ENCODE data around the gene SPACA9. TPM values are rescaled to one million over a fixed set of nuclear protein-coding genes. Genes with fewer than 3 reads are reported as not detected.

The SPACA9 gene
- total RNA-seq, 4 donors from 2014 or later = 3.0 to 4.2 (median 3.3) TPM

DNA sequence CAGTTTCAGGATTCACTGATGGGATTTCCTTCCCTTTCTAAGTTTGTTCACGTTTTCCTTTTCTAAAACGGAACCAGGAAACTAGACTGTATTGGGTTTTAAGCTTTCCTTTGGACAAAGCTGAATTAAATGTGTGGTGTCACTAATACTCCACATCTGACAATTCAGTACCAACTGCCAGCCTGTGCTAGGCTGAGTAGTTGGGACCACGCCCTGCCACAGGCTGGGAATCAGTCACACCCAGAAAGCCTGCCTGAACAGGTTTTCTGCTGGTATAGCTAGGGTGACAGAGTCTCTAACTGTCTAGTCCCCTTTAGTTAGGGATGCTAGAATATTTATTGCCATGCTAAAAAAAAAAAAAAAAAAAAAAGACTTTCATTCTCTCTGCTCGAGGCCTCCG, 15.6 kb downstream of the SPACA9 start:
- no peak for TF ChIP-seq CTCF (IDR thresholded peaks at IDR 0.05; ENCODE audit: low read depth)

DNA sequence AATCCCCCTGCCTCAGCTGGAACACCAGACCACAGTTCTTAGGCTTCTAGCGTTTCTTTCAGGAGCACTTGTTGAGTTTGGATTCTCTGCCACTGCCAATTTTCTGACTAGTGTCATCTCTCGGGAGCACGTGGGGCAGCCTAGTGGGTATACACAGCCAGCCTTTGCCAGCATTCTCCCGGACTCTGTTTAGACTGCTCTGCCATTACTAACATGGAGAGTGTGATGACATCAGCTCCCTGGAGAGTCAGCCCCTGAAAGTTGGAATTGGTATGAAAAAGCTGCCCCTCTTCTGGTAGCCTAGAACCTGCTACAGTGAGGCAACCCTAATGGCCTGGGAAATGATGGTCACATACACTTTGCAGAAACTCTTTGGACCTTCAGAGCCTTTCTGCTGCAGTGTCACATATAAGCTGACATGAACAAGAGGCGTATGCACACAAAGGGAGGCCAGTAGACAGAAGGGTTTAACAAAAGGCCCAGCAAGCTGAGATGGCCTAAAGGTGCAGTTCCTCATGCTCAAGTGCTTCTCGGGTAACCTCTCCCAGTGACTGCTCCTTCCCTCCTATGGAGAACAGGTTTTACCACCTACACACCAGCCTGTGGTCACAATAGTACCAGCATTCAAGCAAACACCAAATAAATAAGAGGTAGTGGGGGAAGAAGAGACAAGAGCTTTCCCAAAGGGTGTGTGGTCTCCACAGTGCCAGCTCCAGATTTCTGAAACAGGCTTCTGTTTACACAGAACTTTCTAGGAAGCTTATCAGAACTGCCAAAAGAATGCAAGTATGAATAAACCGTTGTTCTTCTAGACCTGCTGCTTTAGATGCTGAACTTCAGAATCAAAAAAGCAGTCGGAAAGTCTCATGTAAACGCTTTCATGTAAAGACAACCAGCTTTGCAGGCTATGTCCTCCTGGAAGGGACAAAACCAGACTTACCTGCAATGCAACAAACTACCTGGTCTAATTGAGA, 16.5 kb downstream of the SPACA9 start:
- TF ChIP-seq CTCF (IDR thresholded peaks at IDR 0.05; ENCODE audit: low read depth) = no peak

DNA sequence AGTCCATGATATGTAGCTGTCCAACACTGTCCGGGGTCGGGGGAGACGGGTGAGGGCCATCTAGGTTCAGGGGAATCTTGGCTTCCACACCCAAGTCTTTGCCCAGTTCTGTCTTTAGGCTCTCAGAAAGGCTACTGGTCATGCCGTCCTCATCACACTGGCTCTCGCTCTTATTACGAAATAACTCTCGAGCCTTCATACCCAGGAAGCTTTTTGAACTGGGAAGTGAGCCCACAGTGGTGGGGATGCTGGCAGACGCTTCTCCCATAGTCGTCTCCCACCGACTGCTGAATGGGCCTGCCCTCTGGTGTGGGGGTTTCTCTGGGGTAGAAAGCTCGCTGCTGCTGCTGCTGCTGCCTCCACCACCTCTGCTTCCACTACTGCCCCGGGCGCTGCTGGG, 17.6 kb downstream of the SPACA9 start:
- no peak for TF ChIP-seq CTCF (IDR thresholded peaks at IDR 0.05; ENCODE audit: low read depth)

DNA sequence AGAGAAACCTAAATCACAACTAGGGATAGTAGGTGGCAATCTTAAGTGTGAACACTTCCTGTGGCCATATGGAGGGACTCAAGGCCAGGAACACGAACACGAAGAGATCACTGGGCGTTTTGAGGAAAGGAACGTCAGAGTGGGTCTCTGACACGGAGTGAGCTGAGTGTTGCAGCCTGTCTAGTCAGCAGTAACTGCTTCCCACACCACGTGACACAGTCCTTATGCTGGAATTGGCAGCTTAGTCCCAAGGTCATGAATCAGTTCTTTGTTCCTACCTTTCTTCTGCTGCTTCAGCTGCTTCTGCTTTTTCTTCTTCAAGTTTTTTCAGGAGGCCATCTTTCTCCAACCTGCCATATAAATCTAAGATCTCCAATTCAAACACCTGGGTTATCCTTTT, 18.2 kb downstream of the SPACA9 start:
- TF ChIP-seq CTCF (IDR thresholded peaks at IDR 0.05; ENCODE audit: low read depth) = no peak

- no peak for TF ChIP-seq CTCF (IDR thresholded peaks at IDR 0.05; ENCODE audit: low read depth)
Observed at GRCh38 chr9:132898051-132898450, 19.4 kb downstream of the SPACA9 start.

DNA sequence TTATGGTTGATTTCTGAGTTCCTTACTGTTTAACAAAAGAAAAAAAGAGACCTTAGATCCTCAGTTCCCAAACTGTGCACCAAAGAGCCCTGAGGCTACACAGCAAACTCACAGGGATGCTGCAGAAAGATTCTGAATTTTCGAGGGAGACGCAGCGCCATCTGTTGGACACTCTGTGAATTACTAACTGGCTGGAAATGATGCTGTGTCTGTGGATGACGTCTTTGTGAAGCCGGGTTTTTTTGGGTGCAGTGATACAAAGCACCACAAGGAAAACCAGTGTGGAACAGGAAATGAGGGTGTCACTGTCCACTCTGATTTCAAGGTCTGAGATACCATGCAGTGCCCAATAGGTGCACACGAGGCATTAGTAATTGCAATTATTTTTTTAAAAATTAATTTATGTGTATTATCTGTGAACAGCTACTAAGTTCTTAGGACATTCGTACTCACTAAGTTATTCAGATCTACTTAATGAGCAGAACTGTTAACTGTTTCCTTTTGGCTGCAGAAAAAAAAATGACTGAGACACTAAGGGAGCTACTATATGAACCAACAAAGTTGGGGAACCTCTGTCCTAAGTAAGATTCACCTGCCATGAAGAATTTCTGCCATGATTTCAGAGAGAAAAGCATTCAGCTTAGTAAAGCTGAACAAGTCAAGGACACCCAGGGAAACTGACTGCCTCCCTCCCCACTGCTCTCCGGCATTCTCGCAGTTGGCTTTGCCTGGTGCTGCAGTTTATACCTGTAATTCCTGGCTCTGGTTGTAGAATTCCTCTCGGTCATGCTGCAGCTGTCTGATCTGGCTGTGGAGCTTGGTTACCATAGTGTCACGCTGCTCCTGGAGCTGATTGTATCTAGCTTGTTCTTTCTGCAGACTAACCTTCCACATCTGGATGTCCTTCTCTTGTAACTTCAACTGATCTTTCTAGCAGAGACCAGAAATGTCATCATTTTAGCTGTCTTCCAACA, 23.4 kb downstream of the SPACA9 start:
- no peak for TF ChIP-seq CTCF (IDR thresholded peaks at IDR 0.05; ENCODE audit: low read depth)
